Measurements from ENCODE around the gene S100A1.

GRCh38 chr1:153678519-153679336 is 50.5 kb downstream of the S100A1 start, which contains the start of gene NPR1:
- TF ChIP-seq, protein P1, sequence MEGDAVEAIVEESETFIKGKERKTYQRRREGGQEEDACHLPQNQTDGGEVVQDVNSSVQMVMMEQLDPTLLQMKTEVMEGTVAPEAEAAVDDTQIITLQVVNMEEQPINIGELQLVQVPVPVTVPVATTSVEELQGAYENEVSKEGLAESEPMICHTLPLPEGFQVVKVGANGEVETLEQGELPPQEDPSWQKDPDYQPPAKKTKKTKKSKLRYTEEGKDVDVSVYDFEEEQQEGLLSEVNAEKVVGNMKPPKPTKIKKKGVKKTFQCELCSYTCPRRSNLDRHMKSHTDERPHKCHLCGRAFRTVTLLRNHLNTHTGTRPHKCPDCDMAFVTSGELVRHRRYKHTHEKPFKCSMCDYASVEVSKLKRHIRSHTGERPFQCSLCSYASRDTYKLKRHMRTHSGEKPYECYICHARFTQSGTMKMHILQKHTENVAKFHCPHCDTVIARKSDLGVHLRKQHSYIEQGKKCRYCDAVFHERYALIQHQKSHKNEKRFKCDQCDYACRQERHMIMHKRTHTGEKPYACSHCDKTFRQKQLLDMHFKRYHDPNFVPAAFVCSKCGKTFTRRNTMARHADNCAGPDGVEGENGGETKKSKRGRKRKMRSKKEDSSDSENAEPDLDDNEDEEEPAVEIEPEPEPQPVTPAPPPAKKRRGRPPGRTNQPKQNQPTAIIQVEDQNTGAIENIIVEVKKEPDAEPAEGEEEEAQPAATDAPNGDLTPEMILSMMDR (conservative IDR thresholded peaks at IDR 0.05) = no peak
- TF ChIP-seq EZH2 (IDR thresholded peaks at IDR 0.05; ENCODE audit: low read depth) = no peak

All from PC-9 (cell line).